Measurements from ENCODE around the gene INTS14.

The INTS14 gene

DNA sequence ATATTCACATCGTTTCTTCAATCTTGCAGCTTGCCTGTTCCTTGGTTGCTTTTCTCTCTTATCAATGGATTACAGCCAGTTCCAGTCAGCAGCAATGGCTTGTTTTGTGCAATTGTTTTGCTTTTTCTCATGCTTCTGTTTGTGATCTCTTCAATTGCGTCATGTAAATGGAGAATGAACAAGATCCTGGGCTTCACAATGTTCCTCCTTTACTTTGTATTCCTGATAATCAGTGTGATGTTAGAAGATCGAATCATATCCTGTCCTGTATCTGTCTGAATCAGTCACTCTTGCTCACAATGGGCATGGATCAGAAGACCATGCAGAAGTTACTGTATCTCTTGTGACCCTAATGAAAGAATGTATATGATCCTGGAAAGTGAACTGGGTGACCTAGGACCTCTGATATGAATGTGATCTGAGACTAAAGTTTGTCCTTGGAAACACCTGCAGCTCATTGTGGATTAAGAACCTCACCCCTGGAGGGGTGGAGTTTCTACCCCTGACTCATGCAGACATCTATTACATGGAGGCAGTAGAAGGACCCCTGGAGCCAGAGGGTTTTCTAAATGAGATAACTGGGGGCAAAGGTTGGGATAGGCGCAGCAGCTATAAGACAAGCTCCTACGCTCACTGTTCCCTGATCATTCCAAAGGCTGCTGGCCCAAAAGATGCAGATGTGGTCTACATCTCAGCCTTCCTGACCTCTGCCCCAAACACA, 43.0 kb upstream of the INTS14 start:
- Histone ChIP-seq H3K4me3 (ENCODE audit: insufficient read depth in 1 of 2, low read depth in 1 of 2, low read length in 2 of 2) (no peak overlapping the region), H2BK12ac (ENCODE audit: low read length in 2 of 2) (no peak overlapping the region), H3K9me3 (ENCODE audit: control insufficient read depth, low read length) (no peaks in the 10 kb centered on the region), H3K27ac (ENCODE audit: low read length, poor library complexity, severe bottlenecking) (no peak overlapping the region), H3K14ac (ENCODE audit: low read length in 2 of 2) (no peak overlapping the region), H2BK15ac (ENCODE audit: low read depth, poor library complexity, severe bottlenecking) (no peak overlapping the region), H2AK5ac (ENCODE audit: low read length, severe bottlenecking) (no peak overlapping the region), H3K4ac (ENCODE audit: low read depth in 1 of 2, low read length in 2 of 2) (no peak overlapping the region), H4K8ac (ENCODE audit: low read length) (no peak overlapping the region), H2BK120ac (ENCODE audit: low read depth, low read length) (no peak overlapping the region), H3K9ac (ENCODE audit: low read length) (peak overlapping the region; percentile 37), H3K23ac (ENCODE audit: low read length in 2 of 2) (no peak overlapping the region), H3K4me1 (ENCODE audit: control insufficient read depth, insufficient read depth, low read depth, low read length) (peaks cover 4% of the 10 kb centered on the region), H3K4me2 (ENCODE audit: low read length, poor library complexity, severe bottlenecking) (no peak overlapping the region), H2BK5ac (ENCODE audit: low read depth, low read length, poor library complexity, severe bottlenecking) (no peak overlapping the region), H3K36me3 (ENCODE audit: control insufficient read depth in 1 of 2, insufficient read depth in 2 of 2, low read depth in 1 of 2, low read length in 2 of 2) (peaks cover 17 to 34% of the 10 kb centered on the region in 2 experiments), H4K91ac (ENCODE audit: low read length) (no peak overlapping the region), H2AFZ (ENCODE audit: low read depth, low read length) (no peak overlapping the region), H3K27me3 (ENCODE audit: control insufficient read depth in 1 of 2, insufficient read depth in 1 of 2, low read length in 2 of 2) (no peaks in the 10 kb centered on the region), H3K79me1 (replicated peaks; ENCODE audit: low read length, poor library complexity, severe bottlenecking) (no peaks in the 10 kb centered on the region), H3K18ac (ENCODE audit: low read depth in 1 of 2, low read length in 2 of 2) (no peak overlapping the region)
- WGBS, result 84% methylated on average over 4 of the region's 5 CpGs
- DNase-seq, result peak; percentile 41

GRCh38 chr15:65653341-65653740, 42.4 kb upstream of the INTS14 start:
- Histone ChIP-seq H2BK5ac (ENCODE audit: low read depth, low read length, poor library complexity, severe bottlenecking) (no peak overlapping the region), H3K27ac (ENCODE audit: low read length, poor library complexity, severe bottlenecking) (no peak overlapping the region), H3K4me1 (ENCODE audit: control insufficient read depth, insufficient read depth, low read depth, low read length) (peaks cover 4% of the 10 kb centered on the region), H3K23ac (ENCODE audit: low read length in 2 of 2) (no peak overlapping the region), H2BK12ac (ENCODE audit: low read length in 2 of 2) (no peak overlapping the region), H3K4me2 (ENCODE audit: low read length, poor library complexity, severe bottlenecking) (no peak overlapping the region), H4K8ac (ENCODE audit: low read length) (no peak overlapping the region), H4K91ac (ENCODE audit: low read length) (no peak overlapping the region), H2AFZ (ENCODE audit: low read depth, low read length) (no peak overlapping the region), H3K18ac (ENCODE audit: low read depth in 1 of 2, low read length in 2 of 2) (no peak overlapping the region), H2AK5ac (ENCODE audit: low read length, severe bottlenecking) (no peak overlapping the region), H2BK120ac (ENCODE audit: low read depth, low read length) (no peak overlapping the region), H3K14ac (ENCODE audit: low read length in 2 of 2) (no peak overlapping the region), H3K4me3 (ENCODE audit: insufficient read depth in 1 of 2, low read depth in 1 of 2, low read length in 2 of 2) (no peak overlapping the region), H3K4ac (ENCODE audit: low read depth in 1 of 2, low read length in 2 of 2) (no peak overlapping the region), H3K36me3 (ENCODE audit: control insufficient read depth in 1 of 2, insufficient read depth in 2 of 2, low read depth in 1 of 2, low read length in 2 of 2) (peaks cover 17 to 33% of the 10 kb centered on the region in 2 experiments), H2BK15ac (ENCODE audit: low read depth, poor library complexity, severe bottlenecking) (no peak overlapping the region), H3K79me1 (replicated peaks; ENCODE audit: low read length, poor library complexity, severe bottlenecking) (no peaks in the 10 kb centered on the region), H3K9me3 (ENCODE audit: control insufficient read depth, low read length) (no peaks in the 10 kb centered on the region), H3K27me3 (ENCODE audit: control insufficient read depth in 1 of 2, insufficient read depth in 1 of 2, low read length in 2 of 2) (no peaks in the 10 kb centered on the region), H3K9ac (ENCODE audit: low read length) (peak overlapping the region; percentile 37)
- peak; percentile 42 for DNase-seq

DNA sequence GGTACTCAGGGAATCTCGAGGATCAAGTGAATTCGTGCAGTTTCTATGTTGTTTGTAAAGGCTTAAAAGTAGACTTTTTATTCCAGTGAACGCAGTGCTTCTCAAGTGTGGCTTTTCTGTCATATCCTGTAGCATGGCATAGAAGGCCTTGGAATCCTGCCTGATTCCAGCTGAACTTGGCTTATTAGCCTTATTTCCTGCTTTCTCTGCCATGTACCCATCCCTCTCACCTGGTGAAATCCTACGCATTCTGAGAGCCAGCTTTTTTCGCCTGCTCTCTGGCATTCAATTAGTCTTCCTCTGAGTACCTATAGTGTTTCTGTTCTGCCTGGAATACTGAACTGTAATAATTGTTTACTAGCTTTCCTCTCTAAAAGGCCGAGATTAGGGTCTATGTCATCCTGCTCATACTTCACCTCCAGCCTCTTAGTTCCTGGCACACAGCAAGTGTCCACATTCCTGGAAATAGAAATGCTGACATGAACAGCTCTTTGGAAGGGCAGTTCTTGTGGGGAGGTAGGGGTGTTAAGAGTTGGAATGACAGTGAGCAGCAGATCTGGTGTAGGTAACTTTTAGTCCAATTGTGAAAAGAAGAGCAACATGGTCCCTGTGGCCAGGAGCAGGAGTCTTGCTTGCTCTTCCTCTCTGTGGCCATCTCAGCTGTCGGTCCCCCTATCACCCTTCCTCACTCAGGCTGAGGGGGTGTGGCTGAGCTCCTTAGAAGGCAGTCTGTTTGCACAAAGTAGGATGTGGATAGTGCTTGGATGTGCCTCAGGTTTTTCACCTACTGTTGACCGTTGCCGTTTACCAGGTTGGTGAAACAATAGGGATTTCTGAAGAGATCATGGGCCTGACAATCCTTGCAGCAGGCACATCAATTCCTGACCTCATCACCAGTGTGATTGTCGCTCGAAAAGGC, 41.2 kb upstream of the INTS14 start:
- Histone ChIP-seq H3K27ac (ENCODE audit: low read length, poor library complexity, severe bottlenecking) (no peak overlapping the region), H2BK15ac (ENCODE audit: low read depth, poor library complexity, severe bottlenecking) (no peak overlapping the region), H3K14ac (ENCODE audit: low read length in 2 of 2) (no peak overlapping the region), H3K36me3 (ENCODE audit: control insufficient read depth in 1 of 2, insufficient read depth in 2 of 2, low read depth in 1 of 2, low read length in 2 of 2) (peaks cover 15 to 29% of the 10 kb centered on the region in 2 experiments), H3K4ac (ENCODE audit: low read depth in 1 of 2, low read length in 2 of 2) (no peak overlapping the region), H4K8ac (ENCODE audit: low read length) (no peak overlapping the region), H3K18ac (ENCODE audit: low read depth in 1 of 2, low read length in 2 of 2) (no peak overlapping the region), H2AFZ (ENCODE audit: low read depth, low read length) (no peak overlapping the region), H3K27me3 (ENCODE audit: control insufficient read depth in 1 of 2, insufficient read depth in 1 of 2, low read length in 2 of 2) (no peaks in the 10 kb centered on the region), H2BK12ac (ENCODE audit: low read length in 2 of 2) (no peak overlapping the region), H3K9ac (ENCODE audit: low read length) (no peak overlapping the region), H3K4me1 (ENCODE audit: control insufficient read depth, insufficient read depth, low read depth, low read length) (peaks cover 4% of the 10 kb centered on the region), H2BK5ac (ENCODE audit: low read depth, low read length, poor library complexity, severe bottlenecking) (no peak overlapping the region), H3K23ac (ENCODE audit: low read length in 2 of 2) (no peak overlapping the region), H3K4me2 (ENCODE audit: low read length, poor library complexity, severe bottlenecking) (no peak overlapping the region), H3K79me1 (replicated peaks; ENCODE audit: low read length, poor library complexity, severe bottlenecking) (no peaks in the 10 kb centered on the region), H3K4me3 (ENCODE audit: insufficient read depth in 1 of 2, low read depth in 1 of 2, low read length in 2 of 2) (no peak overlapping the region), H4K91ac (ENCODE audit: low read length) (no peak overlapping the region), H3K9me3 (ENCODE audit: control insufficient read depth, low read length) (no peaks in the 10 kb centered on the region), H2BK120ac (ENCODE audit: low read depth, low read length) (no peak overlapping the region), H2AK5ac (ENCODE audit: low read length, severe bottlenecking) (no peak overlapping the region)
- DNase-seq, result no peak
- 87% methylated on average over 8 of the region's 11 CpGs for WGBS

- Histone ChIP-seq H3K27ac (ENCODE audit: low read length, poor library complexity, severe bottlenecking) (no peak overlapping the region), H2BK15ac (ENCODE audit: low read depth, poor library complexity, severe bottlenecking) (no peak overlapping the region), H2AFZ (ENCODE audit: low read depth, low read length) (no peak overlapping the region)
Observed at GRCh38 chr15:65651042-65651322, 40.1 kb upstream of the INTS14 start.

More at GRCh38 chr15:65651042-65651322, 40.1 kb upstream of the INTS14 start:
- Histone ChIP-seq H3K9ac (ENCODE audit: low read length) (no peak overlapping the region), H3K18ac (ENCODE audit: low read depth in 1 of 2, low read length in 2 of 2) (no peak overlapping the region), H4K8ac (ENCODE audit: low read length) (no peak overlapping the region), H3K36me3 (ENCODE audit: control insufficient read depth in 1 of 2, insufficient read depth in 2 of 2, low read depth in 1 of 2, low read length in 2 of 2) (peaks cover 14 to 28% of the 10 kb centered on the region in 2 experiments), H3K4me3 (ENCODE audit: insufficient read depth in 1 of 2, low read depth in 1 of 2, low read length in 2 of 2) (no peak overlapping the region), H4K91ac (ENCODE audit: low read length) (no peak overlapping the region), H3K4me2 (ENCODE audit: low read length, poor library complexity, severe bottlenecking) (no peak overlapping the region), H2BK5ac (ENCODE audit: low read depth, low read length, poor library complexity, severe bottlenecking) (no peak overlapping the region), H3K27me3 (ENCODE audit: control insufficient read depth in 1 of 2, insufficient read depth in 1 of 2, low read length in 2 of 2) (no peaks in the 10 kb centered on the region), H3K79me1 (replicated peaks; ENCODE audit: low read length, poor library complexity, severe bottlenecking) (no peaks in the 10 kb centered on the region), H3K4me1 (ENCODE audit: control insufficient read depth, insufficient read depth, low read depth, low read length) (peaks cover 6% of the 10 kb centered on the region), H2BK12ac (ENCODE audit: low read length in 2 of 2) (no peak overlapping the region), H3K14ac (ENCODE audit: low read length in 2 of 2) (no peak overlapping the region), H3K9me3 (ENCODE audit: control insufficient read depth, low read length) (no peaks in the 10 kb centered on the region), H2BK120ac (ENCODE audit: low read depth, low read length) (no peak overlapping the region), H3K4ac (ENCODE audit: low read depth in 1 of 2, low read length in 2 of 2) (no peak overlapping the region), H2AK5ac (ENCODE audit: low read length, severe bottlenecking) (no peak overlapping the region), H3K23ac (ENCODE audit: low read length in 2 of 2) (no peak overlapping the region)
- DNase-seq, result no peak
- WGBS, result 100% methylated on average over 1 of the region's 1 CpG
